Fibroblast of pulmonary artery (primary cell): ENCODE measurements around the gene BANP.

ENCODE experiments used
- DNase-seq: peaks from one replicate; pipeline ENCODE4 v3.0.0-alpha.2; 2010; ENCODE audit warnings: low read depth
- H3K4me3 ChIP-seq: replicated peaks from 2 replicates; pipeline ENCODE4 v1.5.1; 2011; ENCODE audit warnings: low read depth, mild to moderate bottlenecking, control low read depth, low read length, moderate library complexity
- TF ChIP-seq, protein P1 (sequence below): IDR thresholded peaks from 2 replicates; pipeline ENCODE4 v1.5.1; 2011; ENCODE audit warnings: mild to moderate bottlenecking, control low read depth, low read length, inconsistent platforms; ENCODE audit errors: missing control alignments

BANP gene

GRCh38 chr16:87924041-87924810, 27.0 kb upstream of the BANP start:
- no peak for DNase-seq
- TF ChIP-seq, protein P1, sequence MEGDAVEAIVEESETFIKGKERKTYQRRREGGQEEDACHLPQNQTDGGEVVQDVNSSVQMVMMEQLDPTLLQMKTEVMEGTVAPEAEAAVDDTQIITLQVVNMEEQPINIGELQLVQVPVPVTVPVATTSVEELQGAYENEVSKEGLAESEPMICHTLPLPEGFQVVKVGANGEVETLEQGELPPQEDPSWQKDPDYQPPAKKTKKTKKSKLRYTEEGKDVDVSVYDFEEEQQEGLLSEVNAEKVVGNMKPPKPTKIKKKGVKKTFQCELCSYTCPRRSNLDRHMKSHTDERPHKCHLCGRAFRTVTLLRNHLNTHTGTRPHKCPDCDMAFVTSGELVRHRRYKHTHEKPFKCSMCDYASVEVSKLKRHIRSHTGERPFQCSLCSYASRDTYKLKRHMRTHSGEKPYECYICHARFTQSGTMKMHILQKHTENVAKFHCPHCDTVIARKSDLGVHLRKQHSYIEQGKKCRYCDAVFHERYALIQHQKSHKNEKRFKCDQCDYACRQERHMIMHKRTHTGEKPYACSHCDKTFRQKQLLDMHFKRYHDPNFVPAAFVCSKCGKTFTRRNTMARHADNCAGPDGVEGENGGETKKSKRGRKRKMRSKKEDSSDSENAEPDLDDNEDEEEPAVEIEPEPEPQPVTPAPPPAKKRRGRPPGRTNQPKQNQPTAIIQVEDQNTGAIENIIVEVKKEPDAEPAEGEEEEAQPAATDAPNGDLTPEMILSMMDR, result no peak
- no peak overlapping the region for H3K4me3 ChIP-seq

GRCh38 chr16:87924811-87925670, 26.2 kb upstream of the BANP start:
- TF ChIP-seq, protein P1, result no peak
- no peak for DNase-seq
- H3K4me3 ChIP-seq, result no peak overlapping the region

GRCh38 chr16:87926246-87927194, 24.7 kb upstream of the BANP start:
- TF ChIP-seq, protein P1, result no peak
- no peak overlapping the region for H3K4me3 ChIP-seq
- DNase-seq, result no peak

DNA sequence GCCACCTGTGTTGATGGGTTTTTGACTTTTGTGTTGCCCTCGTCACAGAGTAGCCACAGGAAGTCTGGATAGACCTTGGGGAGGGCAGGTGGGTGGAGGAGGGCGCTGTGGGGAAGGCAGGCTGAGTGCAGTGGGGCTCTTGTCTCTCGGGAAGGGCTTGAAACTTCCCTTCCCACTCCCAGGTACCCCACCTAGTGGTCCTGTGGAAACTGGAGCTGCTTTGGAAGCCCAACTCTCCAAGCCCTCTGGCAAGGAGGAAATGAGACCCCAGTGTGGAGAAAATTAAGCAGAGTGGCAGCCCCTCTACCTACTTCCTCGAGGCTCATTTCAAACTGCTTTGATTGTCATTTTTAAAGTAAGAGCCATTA, 24.1 kb upstream of the BANP start:
- no peak overlapping the region for H3K4me3 ChIP-seq
- TF ChIP-seq, protein P1, result no peak
- no peak for DNase-seq

- DNase-seq, result no peak
- no peak overlapping the region for H3K4me3 ChIP-seq
- TF ChIP-seq, protein P1, result no peak
Measured at GRCh38 chr16:87929986-87930385, 21.2 kb upstream of the BANP start.

GRCh38 chr16:87930456-87930855, 20.8 kb upstream of the BANP start:
- H3K4me3 ChIP-seq, result no peak overlapping the region
- TF ChIP-seq, protein P1, result peak; percentile 31
- DNase-seq, result no peak
